ENCODE data around the gene ARL15.
"Not testable (repeated sequence)": the region's sequence is repeated elsewhere in the genome, so short reads cannot be mapped to it uniquely, and the experiment has no call there.

ARL15 gene

DNA sequence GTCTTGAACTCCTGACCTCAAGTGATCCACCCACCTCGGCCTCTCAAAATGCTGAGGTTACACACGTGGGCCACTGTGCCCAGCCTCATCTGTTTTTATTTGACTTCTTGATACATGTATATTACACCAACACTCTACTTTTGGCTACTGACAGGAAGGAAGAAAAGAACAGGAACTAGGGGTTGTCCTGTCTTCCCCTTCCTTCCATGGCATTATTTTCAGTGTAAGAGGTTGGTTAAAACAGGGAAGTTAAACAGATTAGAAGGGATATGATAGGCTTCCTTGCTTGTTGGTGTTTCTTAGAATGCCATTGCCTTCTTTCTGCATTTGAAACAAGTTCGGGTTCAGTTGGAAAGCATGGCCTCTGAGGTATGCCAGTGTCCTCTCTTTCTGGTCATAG lies 437.1 kb downstream of the ARL15 start:
- Mint-ChIP-seq H3K36me3 (ENCODE audit: insufficient read depth) (no peaks in the 10 kb centered on the region), H3K4me1 (ENCODE audit: low read depth in 2 of 2) (no peaks in the 10 kb centered on the region), H3K27ac (no peak overlapping the region), H3K9me3 (peaks cover 0 to 4% of the 10 kb centered on the region in 2 donors), H3K27me3 (peaks cover 0 to 2% of the 10 kb centered on the region in 2 donors), H3K4me3 (no peak overlapping the region)
- no peak for DNase-seq
- no peak for ATAC-seq (replicated peaks)

- Mint-ChIP-seq H3K36me3 (ENCODE audit: insufficient read depth) (no peaks in the 10 kb centered on the region), H3K4me1 (ENCODE audit: low read depth in 2 of 2) (no peaks in the 10 kb centered on the region), H3K4me3 (no peak overlapping the region), H3K9me3 (peaks cover 0 to 4% of the 10 kb centered on the region in 2 donors), H3K27ac (no peak overlapping the region), H3K27me3 (peaks cover 12 to 17% of the 10 kb centered on the region in 2 donors)
- DNase-seq (no peak), ATAC-seq (replicated peaks) (no peak)
Observed at GRCh38 chr5:53871775-53872174, 438.6 kb downstream of the ARL15 start.

GRCh38 chr5:53871050-53871449 lies 439.3 kb downstream of the ARL15 start:
- no peaks in the 10 kb centered on the region for H3K4me1 Mint-ChIP-seq (ENCODE audit: low read depth in 2 of 2)
- ATAC-seq (replicated peaks) = no peak
- H3K4me3 Mint-ChIP-seq = no peak overlapping the region

DNA sequence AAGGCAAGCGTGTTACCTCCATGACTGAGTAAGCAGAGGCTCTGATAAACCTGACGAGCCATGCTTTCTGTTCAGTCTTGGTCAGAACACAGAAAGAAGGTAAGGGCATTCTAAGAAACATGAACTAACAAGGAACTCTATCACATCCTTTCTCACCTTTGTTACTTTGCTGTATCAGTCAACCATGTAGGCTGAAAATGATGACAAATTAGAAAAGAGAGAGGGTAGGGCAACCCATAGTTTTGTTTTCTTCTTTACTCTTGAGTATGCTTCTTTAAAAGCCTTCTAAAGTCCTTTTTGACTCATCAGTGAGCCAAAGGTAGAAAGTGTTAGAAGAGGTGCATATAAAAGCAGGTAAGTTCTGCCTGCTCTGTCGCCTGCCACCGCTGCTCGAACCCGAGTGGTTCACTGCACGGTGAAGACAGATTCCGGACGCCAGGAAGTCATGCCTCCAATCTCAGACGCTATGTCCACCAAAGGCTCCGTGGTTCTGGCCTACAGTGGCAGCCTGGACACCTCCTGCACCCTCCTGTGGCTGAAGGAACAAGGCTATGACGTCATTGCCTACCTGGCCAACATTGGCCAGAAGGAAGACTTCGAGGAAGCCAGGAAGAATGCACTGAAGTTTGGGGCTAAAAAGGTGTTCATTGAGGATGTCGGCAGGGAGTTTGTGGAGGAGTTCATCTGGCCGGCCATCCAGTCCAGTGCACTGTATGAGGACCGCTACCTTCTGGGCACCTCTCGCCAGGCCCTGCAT lies 451.5 kb downstream of the ARL15 start:
- no peak overlapping the region for H3K4me3 Mint-ChIP-seq
- ATAC-seq (replicated peaks) (no peak), DNase-seq (no peak)
- no peak overlapping the region for H3K27ac Mint-ChIP-seq
- H3K27me3 Mint-ChIP-seq = peaks cover 15 to 19% of the 10 kb centered on the region in 2 donors
- H3K4me1 Mint-ChIP-seq (ENCODE audit: low read depth in 2 of 2) = no peaks in the 10 kb centered on the region
- H3K9me3 Mint-ChIP-seq = no peaks in the 10 kb centered on the region
- no peaks in the 10 kb centered on the region for H3K36me3 Mint-ChIP-seq (ENCODE audit: insufficient read depth)

More at GRCh38 chr5:53871050-53871449, 439.3 kb downstream of the ARL15 start:
- no peak for DNase-seq
- Mint-ChIP-seq H3K36me3 (ENCODE audit: insufficient read depth) (no peaks in the 10 kb centered on the region), H3K27ac (no peak overlapping the region), H3K9me3 (peaks cover 0 to 4% of the 10 kb centered on the region in 2 donors), H3K27me3 (peaks cover 19 to 23% of the 10 kb centered on the region in 2 donors)

DNA sequence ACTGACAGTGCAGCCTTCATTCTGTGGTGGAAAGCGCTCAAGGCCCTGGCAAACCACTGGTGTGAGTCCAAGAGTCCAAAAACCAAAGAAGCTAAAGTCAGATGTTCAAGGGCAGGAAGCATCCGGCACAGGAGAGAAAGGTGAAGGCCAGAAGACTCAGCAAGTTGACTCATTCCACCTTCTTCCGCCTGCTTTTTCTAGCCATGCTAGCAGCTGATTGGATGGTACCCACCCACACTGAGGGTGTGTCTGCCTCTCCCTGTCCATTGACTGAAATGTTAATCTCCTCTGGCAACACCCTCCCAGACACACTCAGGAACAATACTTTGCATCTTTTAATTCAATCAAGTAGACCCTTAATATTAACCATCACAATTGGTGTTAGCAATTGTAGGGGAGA lies 453.9 kb downstream of the ARL15 start:
- DNase-seq (no peak), ATAC-seq (replicated peaks) (no peak)
- Mint-ChIP-seq H3K9me3 (peaks cover 2 to 7% of the 10 kb centered on the region in 2 donors), H3K36me3 (ENCODE audit: insufficient read depth) (no peaks in the 10 kb centered on the region), H3K27me3 (peaks cover 21 to 26% of the 10 kb centered on the region in 2 donors), H3K4me1 (ENCODE audit: low read depth in 2 of 2) (no peaks in the 10 kb centered on the region), H3K4me3 (no peak overlapping the region), H3K27ac (no peak overlapping the region)

DNA sequence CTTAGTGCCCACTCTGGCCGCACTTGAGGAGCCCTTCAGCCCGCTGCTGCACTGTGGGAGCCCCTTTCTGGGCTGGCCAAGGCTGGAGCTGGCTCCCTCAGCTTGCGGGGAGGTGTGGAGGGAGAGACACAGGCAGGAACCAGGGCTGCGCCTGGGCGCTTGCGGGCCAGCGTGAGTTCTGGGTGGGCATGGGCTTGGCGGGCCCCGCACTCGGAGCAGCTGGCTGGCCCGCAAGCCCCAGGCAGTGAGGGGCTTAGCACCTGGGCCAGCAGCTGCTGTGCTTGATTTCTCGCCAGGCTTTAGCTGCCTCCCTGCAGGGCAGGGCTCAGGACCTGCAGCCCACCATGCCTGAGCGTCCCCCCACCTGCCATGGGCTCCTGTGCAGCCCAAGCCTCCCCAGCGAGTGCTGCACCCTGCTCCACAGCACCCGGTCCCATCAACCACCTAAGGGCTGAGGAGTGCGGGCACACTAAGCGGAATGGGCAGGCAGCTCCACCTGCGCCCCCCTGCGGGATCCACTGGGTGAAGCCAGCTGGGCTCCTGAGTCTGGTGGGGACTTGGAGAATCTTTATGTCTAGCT lies 473.4 kb downstream of the ARL15 start:
- DNase-seq; H3K4me3 Mint-ChIP-seq; H3K9me3 Mint-ChIP-seq; H3K36me3 Mint-ChIP-seq (ENCODE audit: insufficient read depth); H3K27ac Mint-ChIP-seq; ATAC-seq (replicated peaks); H3K4me1 Mint-ChIP-seq (ENCODE audit: low read depth in 2 of 2): not testable (repeated sequence)
- H3K27me3 Mint-ChIP-seq = peaks cover 5 to 15% of the 10 kb centered on the region in 2 donors

DNA sequence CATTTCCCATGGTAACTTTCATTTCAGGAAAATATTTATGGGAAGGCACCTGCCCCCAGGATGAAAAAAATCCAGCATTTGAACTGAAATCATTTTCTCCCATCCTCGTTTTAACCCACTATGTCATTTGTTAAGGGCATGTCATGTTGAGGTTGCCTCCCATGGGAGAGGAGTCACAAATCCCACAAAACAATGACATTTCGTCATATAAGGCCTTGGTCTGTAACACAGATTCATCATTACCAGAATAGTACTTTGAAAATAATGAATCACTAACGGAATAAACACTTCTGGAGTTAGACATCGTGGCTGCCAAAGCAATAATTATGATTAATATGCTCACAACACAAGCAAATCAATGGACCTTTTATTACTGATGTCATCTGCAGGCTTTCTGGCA lies 475.9 kb downstream of the ARL15 start:
- no peak for ATAC-seq (replicated peaks)
- H3K4me1 Mint-ChIP-seq (ENCODE audit: low read depth in 2 of 2) = no peaks in the 10 kb centered on the region
- no peak overlapping the region for H3K27ac Mint-ChIP-seq
- H3K27me3 Mint-ChIP-seq = peaks cover 5 to 7% of the 10 kb centered on the region in 2 donors
- DNase-seq = no peak
- H3K36me3 Mint-ChIP-seq (ENCODE audit: insufficient read depth) = no peaks in the 10 kb centered on the region
- peaks cover 0 to 4% of the 10 kb centered on the region in 2 donors for H3K9me3 Mint-ChIP-seq
- no peak overlapping the region for H3K4me3 Mint-ChIP-seq

Data from effector memory CD8-positive, alpha-beta T cell (primary cell).